GM12875 (cell line): ENCODE results near the gene PLK3.

Experiments used
- H3K4me3 ChIP-seq: one replicate; pipeline ENCODE4 v1.5.1; 2011; ENCODE audit warnings: low read depth, low read length, control low read depth
- TF ChIP-seq, protein P1 (sequence below): IDR thresholded peaks from 2 replicates; pipeline ENCODE4 v1.5.1; 2011; ENCODE audit warnings: low read depth, mild to moderate bottlenecking, control low read depth, inconsistent platforms, low read length, moderate library complexity, borderline replicate concordance; ENCODE audit not compliant: insufficient read depth

PLK3 gene

DNA sequence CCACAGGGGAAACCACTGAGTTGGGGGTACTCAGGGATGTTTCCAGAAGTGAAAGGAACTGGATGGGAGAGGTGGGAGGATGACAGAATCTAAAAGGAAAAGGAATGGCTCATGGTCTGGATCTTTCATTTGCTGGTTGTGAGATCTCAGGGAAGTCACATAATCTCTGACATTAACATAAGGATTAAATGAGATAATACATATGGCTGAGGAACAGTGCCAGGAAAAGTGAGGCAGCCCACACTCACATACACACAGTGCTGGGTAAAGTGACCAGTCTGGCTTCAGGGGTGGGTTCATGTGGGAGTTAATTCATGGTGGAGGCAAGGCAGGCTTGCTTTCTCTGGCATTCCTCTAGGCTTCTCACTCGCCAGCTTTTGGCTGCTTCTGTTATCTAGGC, 46.8 kb downstream of the PLK3 start:
- no peak overlapping the region for H3K4me3 ChIP-seq
- TF ChIP-seq, protein P1, sequence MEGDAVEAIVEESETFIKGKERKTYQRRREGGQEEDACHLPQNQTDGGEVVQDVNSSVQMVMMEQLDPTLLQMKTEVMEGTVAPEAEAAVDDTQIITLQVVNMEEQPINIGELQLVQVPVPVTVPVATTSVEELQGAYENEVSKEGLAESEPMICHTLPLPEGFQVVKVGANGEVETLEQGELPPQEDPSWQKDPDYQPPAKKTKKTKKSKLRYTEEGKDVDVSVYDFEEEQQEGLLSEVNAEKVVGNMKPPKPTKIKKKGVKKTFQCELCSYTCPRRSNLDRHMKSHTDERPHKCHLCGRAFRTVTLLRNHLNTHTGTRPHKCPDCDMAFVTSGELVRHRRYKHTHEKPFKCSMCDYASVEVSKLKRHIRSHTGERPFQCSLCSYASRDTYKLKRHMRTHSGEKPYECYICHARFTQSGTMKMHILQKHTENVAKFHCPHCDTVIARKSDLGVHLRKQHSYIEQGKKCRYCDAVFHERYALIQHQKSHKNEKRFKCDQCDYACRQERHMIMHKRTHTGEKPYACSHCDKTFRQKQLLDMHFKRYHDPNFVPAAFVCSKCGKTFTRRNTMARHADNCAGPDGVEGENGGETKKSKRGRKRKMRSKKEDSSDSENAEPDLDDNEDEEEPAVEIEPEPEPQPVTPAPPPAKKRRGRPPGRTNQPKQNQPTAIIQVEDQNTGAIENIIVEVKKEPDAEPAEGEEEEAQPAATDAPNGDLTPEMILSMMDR, result no peak

DNA sequence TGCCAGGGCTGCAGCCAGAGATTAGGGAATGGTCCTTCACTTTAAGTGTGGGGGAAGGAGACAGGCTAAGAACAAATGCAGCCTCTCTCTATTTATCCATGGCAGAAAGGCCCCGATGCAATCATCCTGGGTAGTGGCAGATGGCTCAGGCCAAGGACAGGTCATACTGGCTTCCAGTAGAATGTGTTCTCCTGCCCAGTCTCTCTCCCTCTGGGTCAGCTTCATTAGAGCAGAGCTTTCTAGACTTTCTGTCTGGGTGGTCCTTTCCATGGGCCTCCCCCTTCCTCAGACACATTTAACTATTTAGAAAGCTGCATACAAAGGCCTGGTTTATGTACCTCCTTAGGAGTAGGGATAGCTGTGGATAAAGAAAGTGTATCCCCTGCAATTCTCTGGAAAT, 47.7 kb downstream of the PLK3 start:
- TF ChIP-seq, protein P1, result no peak

DNA sequence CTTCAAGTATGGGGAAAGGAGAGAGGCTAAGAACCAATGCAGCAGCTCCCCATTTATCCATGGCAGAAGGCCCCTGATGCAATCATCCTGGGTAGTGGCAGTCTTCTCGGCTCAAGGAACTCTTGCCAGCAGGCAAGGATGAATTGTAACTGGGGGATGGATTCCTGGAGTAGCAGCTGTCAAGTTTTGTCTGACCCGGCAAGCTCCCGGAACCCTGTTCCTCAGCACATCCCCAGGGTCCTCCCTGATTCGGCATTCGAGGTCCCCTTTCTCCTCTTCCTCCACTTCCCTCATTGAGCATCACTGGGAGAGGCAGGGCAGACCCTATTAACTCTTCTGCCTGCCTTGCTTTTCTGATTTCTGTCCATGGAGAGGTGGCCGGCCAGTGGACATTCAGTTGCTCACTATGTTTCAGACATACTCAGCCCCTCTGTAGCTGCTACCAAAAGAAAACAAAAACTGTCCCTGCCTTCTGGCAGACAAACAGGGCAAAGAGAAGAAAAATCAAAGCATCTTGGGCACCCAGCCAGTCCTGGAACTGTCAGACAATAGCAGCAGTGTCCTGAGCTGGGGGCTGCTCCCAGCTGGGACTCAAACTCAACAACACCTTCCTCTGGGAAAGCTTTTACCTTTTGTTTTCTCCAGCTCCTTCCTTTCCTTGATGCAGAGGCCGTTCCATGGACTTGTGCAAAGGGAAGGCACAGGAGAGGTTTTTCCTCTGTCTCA, 48.4 kb downstream of the PLK3 start:
- H3K4me3 ChIP-seq, result no peak overlapping the region
- TF ChIP-seq, protein P1, result no peak

More for the DNA sequence above, 47.7 kb downstream of the PLK3 start:
- H3K4me3 ChIP-seq, result no peak overlapping the region

DNA sequence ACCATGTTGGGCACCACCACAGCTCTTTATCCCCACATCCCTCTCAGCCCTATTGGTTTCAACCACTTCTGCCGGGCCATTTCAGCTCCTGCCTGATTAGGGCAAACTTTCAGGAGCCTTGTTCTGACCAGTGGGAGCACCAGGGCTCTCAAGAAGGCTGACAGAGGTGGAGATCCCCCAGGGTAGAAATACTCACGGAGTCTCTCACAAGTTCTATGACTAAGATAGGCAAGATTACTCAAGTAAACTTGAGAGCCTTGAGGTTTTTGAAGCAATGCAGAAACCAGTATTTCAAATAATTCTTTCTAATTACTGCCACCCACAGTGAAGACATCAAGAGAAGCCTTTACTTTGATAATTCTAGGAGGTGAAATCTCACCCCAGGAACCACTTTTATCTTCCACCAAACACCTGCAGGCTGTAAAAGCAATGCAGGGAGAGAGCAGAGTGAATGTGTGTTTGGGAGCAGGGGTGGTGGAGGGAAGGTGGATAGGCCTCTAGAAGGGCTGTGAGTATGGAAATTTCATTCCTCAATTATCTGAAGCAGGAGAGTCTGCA, 49.5 kb downstream of the PLK3 start:
- H3K4me3 ChIP-seq, result no peak overlapping the region
- TF ChIP-seq, protein P1, result no peak

DNA sequence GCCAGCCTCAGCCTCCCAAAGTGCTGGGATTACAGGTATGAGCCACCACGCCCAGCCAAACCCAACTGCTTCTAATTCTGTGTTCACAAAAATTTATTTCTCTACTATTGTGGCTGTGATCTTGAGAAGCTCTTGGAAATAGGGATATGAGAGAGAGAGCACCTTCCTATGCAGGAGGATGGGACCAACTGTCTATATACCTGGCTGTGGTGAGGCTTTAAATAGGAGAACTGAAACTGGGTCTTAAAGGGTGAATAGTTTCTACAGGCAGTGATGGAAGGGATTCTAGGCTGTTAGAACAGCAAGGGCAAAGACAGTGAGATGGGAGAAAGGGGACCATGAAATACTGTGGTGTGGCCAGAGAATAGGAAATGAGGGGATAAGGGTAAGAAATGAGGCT, 51.1 kb downstream of the PLK3 start:
- no peak overlapping the region for H3K4me3 ChIP-seq
- TF ChIP-seq, protein P1, result no peak

DNA sequence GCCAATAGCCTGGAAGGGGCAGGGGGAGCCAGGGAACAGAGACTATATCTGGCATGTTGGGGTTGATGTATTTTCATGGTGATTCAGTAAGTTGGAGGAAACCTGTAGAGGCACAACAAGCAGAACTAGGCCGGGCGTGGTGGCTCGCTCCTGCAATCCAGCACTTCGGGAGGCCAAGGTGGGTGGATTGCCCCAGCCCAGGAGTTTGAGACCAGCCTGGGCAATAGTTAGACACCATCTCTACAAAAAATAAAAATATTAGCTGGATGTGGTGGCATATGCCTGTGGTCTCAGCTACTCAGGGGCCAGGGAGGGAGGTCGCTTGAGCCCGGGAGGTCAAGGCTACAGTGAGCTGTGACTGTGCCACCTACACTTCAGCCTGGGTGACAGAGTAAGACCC, 53.0 kb downstream of the PLK3 start:
- TF ChIP-seq, protein P1, result no peak
- no peak overlapping the region for H3K4me3 ChIP-seq

DNA sequence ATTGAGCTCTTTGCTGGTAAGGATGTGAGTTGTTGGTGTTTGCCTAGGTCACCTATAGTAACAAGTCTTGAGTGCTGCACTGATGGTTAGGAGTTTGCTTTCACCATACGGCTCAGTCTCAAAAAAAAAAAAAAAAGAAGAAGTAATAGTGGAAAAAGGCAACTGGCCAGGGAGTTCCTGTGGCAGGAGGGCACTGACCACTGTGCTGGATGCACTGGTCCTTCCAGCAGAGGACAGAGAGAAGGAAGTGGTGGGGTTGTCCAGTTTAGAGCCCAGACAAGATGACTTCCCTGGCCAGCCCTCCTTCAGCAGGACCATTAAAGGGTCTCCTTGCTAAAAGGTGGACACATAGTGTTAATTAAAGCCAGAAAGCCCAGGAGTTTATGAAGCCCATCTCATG, 54.8 kb downstream of the PLK3 start:
- TF ChIP-seq, protein P1, result no peak
- no peak overlapping the region for H3K4me3 ChIP-seq
